AG09309 (cell line): ENCODE measurements around the gene ZGPAT.
"Not testable (repeated sequence)": the region's sequence is repeated elsewhere in the genome, so short reads cannot be mapped to it uniquely, and the experiment has no call there.

ENCODE experiments used
- DNase-seq: peaks from one replicate; pipeline ENCODE4 v3.0.0-alpha.2; 2010; ENCODE audit warnings: low read depth
- H3K4me3 ChIP-seq: 2 replicates; pipeline ENCODE4 v1.5.1; 2011; ENCODE audit warnings: mild to moderate bottlenecking, low read depth, low read length, moderate library complexity; ENCODE audit not compliant: control insufficient read depth
- CTCF ChIP-seq: IDR thresholded peaks from 2 replicates; pipeline ENCODE4 v1.5.1; 2011; ENCODE audit warnings: mild to moderate bottlenecking, low read depth, low read length, inconsistent platforms; ENCODE audit not compliant: insufficient read depth, control insufficient read depth; ENCODE audit errors: missing control alignments

Gene ZGPAT

GRCh38 chr20:63773571-63774241 is 65.9 kb downstream of the ZGPAT start:
- H3K4me3 ChIP-seq, result no peak overlapping the region
- TF ChIP-seq CTCF, result no peak
- no peak for DNase-seq

GRCh38 chr20:63774306-63774705 is 66.5 kb downstream of the ZGPAT start:
- H3K4me3 ChIP-seq, result no peak overlapping the region
- no peak for TF ChIP-seq CTCF
- DNase-seq, result no peak

- TF ChIP-seq CTCF, result peak; percentile 82
- DNase-seq, result no peak
- peak overlapping the region; percentile 5 for H3K4me3 ChIP-seq
Observed at GRCh38 chr20:63775096-63775978, 67.5 kb downstream of the ZGPAT start.

GRCh38 chr20:63776875-63777274 is 69.0 kb downstream of the ZGPAT start:
- not testable (repeated sequence) for DNase-seq, H3K4me3 ChIP-seq

- TF ChIP-seq CTCF, result no peak
- no peak for DNase-seq
- H3K4me3 ChIP-seq, result no peak overlapping the region
Observed at GRCh38 chr20:63777614-63778013, 69.8 kb downstream of the ZGPAT start.

- TF ChIP-seq CTCF, result no peak
- no peak overlapping the region for H3K4me3 ChIP-seq
- no peak for DNase-seq
Observed at GRCh38 chr20:63778034-63778752, 70.4 kb downstream of the ZGPAT start.
